ENCODE measurements around the gene ADCY9. TPM values are rescaled to one million over a fixed set of nuclear protein-coding genes. Genes with fewer than 3 reads are reported as not detected.
"Not testable (repeated sequence)": the region's sequence is repeated elsewhere in the genome, so short reads cannot be mapped to it uniquely, and the experiment has no call there.

The ADCY9 gene
- total RNA-seq, 5 donors from 2014 or later (not counting 1 experiment from before 2014, with no cell fraction given): 7.9 to 15.7 (median 11.6) TPM

DNA sequence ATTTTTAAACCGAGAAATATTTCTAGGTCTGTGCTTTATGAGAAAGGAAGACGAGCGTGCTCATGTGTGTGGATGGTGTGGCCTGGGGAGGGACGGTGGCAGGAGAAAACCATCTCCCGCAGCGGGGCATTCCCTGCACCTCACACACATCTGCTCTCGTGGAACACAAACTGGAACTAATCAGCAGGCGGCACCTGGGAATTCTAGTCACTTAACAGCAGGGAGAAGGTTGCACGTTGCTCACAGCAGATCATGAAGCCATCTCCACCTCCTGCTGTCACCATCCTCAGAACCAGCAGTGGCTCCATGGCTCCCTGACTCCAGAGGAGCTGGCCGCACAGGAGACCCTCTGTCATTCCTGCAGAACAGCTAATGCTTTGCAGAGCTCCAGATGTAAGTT is 35.2 kb downstream of the ADCY9 start:
- POLR2A ChIA-PET: no interaction called here
- Histone ChIP-seq H3K4me3 (ENCODE audit: control insufficient read depth in 1 of 2, extremely low read depth in 1 of 2, low read length in 1 of 2) (no peak overlapping the region), H3K27ac (ENCODE audit: low read length) (no peak overlapping the region), H3K27me3 (replicated peaks in 1 of 2; ENCODE audit: control insufficient read depth in 2 of 2, extremely low read depth in 1 of 2, insufficient read depth in 2 of 2, low read length in 1 of 2) (no peaks in the 10 kb centered on the region), H3K4me1 (ENCODE audit: control insufficient read depth in 1 of 2, extremely low read depth in 1 of 2, insufficient read depth in 2 of 2, low read length in 2 of 2) (peaks cover 17 to 30% of the 10 kb centered on the region in 2 experiments), H3K9me3 (no peaks in the 10 kb centered on the region), H3K36me3 (ENCODE audit: control insufficient read depth in 2 of 2, extremely low read depth in 1 of 2, insufficient read depth in 1 of 2, low read length in 1 of 2) (peaks cover 0 to 2% of the 10 kb centered on the region in 2 donors)
- DNase-seq: no peak
- Mint-ChIP-seq H3K36me3 (peaks cover 5% of the 10 kb centered on the region), H3K27ac (no peak overlapping the region), H3K4me3 (peak overlapping the region in 1 of 3 donors; percentile 68), H3K9me3 (peaks cover 0 to 2% (median 0%) of the 10 kb centered on the region in 3 donors), H3K4me1 (peaks cover 40 to 41% (median 40%) of the 10 kb centered on the region in 3 donors), H3K27me3 (no peaks in the 10 kb centered on the region)
- WGBS (ENCODE audit: insufficient coverage): no CpG with 5 or more reads among the region's 10 CpGs
- CTCF ChIA-PET: interaction anchor here in 1 of 2 donors (0.5 kb wide), 1 partner anchor 28 kb away, joined by 4 read pairs; no protein-coding TSS in a partner anchor
- ATAC-seq (replicated peaks in 1 of 4): peak in 1 of 4 experiments; percentile 26

DNA sequence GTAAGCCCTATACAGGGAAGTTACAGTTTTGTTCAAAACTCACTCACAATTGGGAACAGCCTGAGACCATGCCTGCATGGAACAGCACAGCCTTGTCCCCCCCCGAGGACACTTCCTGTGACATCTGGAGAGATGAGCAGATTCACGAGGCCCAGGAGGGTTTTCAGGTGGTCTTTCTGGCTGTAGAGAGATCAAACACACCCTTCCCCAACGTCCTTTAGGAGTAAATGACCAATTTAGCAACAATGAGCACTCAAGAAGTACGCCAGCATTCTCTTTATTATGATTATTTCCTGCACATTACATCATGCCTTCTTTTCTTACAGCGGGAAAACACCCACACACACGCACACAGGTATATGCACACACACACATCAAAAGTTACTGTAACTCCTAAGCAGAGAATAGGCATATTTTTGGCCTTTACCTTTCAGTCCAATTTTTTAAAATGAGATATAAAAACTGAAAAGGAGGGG is 39.0 kb downstream of the ADCY9 start:
- CTCF ChIA-PET: no interaction called here
- H3K9me3 ChIP-seq: no peaks in the 10 kb centered on the region
- no peaks in the 10 kb centered on the region for H3K9me3 Mint-ChIP-seq
- no peaks in the 10 kb centered on the region for H3K27me3 ChIP-seq (replicated peaks in 1 of 2; ENCODE audit: control insufficient read depth in 2 of 2, extremely low read depth in 1 of 2, insufficient read depth in 2 of 2, low read length in 1 of 2)
- H3K4me1 ChIP-seq (ENCODE audit: control insufficient read depth in 1 of 2, extremely low read depth in 1 of 2, insufficient read depth in 2 of 2, low read length in 2 of 2): peaks cover 14 to 24% of the 10 kb centered on the region in 2 experiments
- H3K36me3 Mint-ChIP-seq: peaks cover 9% of the 10 kb centered on the region
- ATAC-seq (replicated peaks in 1 of 4) (peak in 1 of 4 experiments; percentile 60), DNase-seq (peak in 5 of 35 experiments; percentile 14 to 38 (median 23))
- peaks cover 0 to 2% of the 10 kb centered on the region in 2 donors for H3K36me3 ChIP-seq (ENCODE audit: control insufficient read depth in 2 of 2, extremely low read depth in 1 of 2, insufficient read depth in 1 of 2, low read length in 1 of 2)
- WGBS (ENCODE audit: insufficient coverage): 33% methylated on average over 2 of the region's 6 CpGs
- peak overlapping the region in 1 of 2 donors; percentile 34 for H3K27ac Mint-ChIP-seq
- POLR2A ChIA-PET: no interaction called here
- peaks cover 29 to 32% (median 31%) of the 10 kb centered on the region in 3 donors for H3K4me1 Mint-ChIP-seq
- H3K4me3 ChIP-seq (ENCODE audit: control insufficient read depth in 1 of 2, extremely low read depth in 1 of 2, low read length in 1 of 2): no peak overlapping the region
- H3K4me3 Mint-ChIP-seq: no peak overlapping the region
- H3K27ac ChIP-seq (ENCODE audit: low read length): no peak overlapping the region
- no peaks in the 10 kb centered on the region for H3K27me3 Mint-ChIP-seq

DNA sequence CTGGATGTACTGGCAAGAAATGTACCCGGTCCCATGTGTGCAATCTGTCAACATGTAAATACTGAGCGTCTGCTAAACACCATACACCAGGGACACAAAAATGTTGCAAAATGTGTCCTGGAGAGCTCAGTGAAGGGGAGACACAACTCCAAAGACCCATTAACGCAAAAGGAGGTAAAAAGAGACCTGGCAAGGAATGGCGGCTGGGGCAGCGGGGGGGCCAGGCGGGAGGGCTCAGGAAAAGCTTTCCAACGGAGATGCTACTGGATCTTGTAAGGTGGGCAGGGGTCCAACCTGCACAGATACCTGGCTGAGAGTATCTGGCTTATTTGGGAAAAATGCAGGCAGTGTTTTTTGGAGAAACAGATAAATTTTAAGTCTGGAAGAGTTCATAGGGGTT is 40.7 kb downstream of the ADCY9 start:
- peaks cover 12 to 15% (median 15%) of the 10 kb centered on the region in 3 donors for H3K4me1 Mint-ChIP-seq
- CTCF ChIA-PET: no interaction called here
- no peak for DNase-seq

DNA sequence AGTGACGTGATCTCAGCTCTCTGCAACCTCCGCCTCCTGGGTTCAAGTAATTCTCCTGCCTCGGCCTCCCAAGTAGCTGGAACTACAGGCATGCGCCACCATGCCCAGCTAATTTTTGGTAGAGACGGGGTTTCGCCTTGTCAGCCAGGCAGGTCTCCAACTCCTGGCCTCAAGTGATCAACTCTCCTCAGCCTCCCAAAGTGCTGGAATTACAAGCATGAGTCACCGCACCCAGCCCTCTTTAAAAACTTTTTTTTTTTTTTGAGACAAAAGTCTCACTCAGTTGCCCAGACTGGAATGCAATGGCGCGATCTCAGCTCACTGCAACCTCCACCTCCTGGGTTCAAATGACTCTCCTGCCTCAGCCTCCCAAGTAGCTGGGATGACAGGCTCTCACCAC is 43.1 kb downstream of the ADCY9 start:
- H3K27me3 Mint-ChIP-seq; H3K4me3 ChIP-seq (ENCODE audit: control insufficient read depth in 1 of 2, extremely low read depth in 1 of 2, low read length in 1 of 2); H3K9me3 Mint-ChIP-seq; H3K9me3 ChIP-seq; DNase-seq; H3K4me3 Mint-ChIP-seq; H3K36me3 ChIP-seq (ENCODE audit: control insufficient read depth in 2 of 2, extremely low read depth in 1 of 2, insufficient read depth in 1 of 2, low read length in 1 of 2); H3K4me1 ChIP-seq (ENCODE audit: control insufficient read depth in 1 of 2, extremely low read depth in 1 of 2, insufficient read depth in 2 of 2, low read length in 2 of 2); ATAC-seq (replicated peaks in 1 of 4); H3K27ac Mint-ChIP-seq; CTCF ChIA-PET; H3K27ac ChIP-seq (ENCODE audit: low read length); POLR2A ChIA-PET; H3K36me3 Mint-ChIP-seq; H3K27me3 ChIP-seq (replicated peaks in 1 of 2; ENCODE audit: control insufficient read depth in 2 of 2, extremely low read depth in 1 of 2, insufficient read depth in 2 of 2, low read length in 1 of 2): not testable (repeated sequence)
- 98% methylated on average over 6 of the region's 9 CpGs for whole genome bisulfite sequencing (ENCODE audit: insufficient coverage)
- peaks cover 7 to 13% (median 8%) of the 10 kb centered on the region in 3 donors for H3K4me1 Mint-ChIP-seq

More for the DNA sequence above, 40.7 kb downstream of the ADCY9 start:
- H3K36me3 ChIP-seq (ENCODE audit: control insufficient read depth in 2 of 2, extremely low read depth in 1 of 2, insufficient read depth in 1 of 2, low read length in 1 of 2): peaks cover 0 to 2% of the 10 kb centered on the region in 2 donors
- H3K9me3 ChIP-seq: no peaks in the 10 kb centered on the region
- Mint-ChIP-seq H3K27ac (no peak overlapping the region), H3K36me3 (peaks cover 9% of the 10 kb centered on the region), H3K27me3 (no peaks in the 10 kb centered on the region), H3K9me3 (no peaks in the 10 kb centered on the region), H3K4me3 (no peak overlapping the region)
- WGBS (ENCODE audit: insufficient coverage): 90% methylated on average over 6 of the region's 7 CpGs
- POLR2A ChIA-PET: interaction anchor here in 1 of 2 donors (0.6 kb wide), 1 partner anchor 459 kb away, joined by 3 read pairs; no protein-coding TSS in a partner anchor
- ATAC-seq (replicated peaks in 1 of 4): no peak
- H3K27ac ChIP-seq (ENCODE audit: low read length): no peak overlapping the region
- no peaks in the 10 kb centered on the region for H3K27me3 ChIP-seq (replicated peaks in 1 of 2; ENCODE audit: control insufficient read depth in 2 of 2, extremely low read depth in 1 of 2, insufficient read depth in 2 of 2, low read length in 1 of 2)
- H3K4me3 ChIP-seq (ENCODE audit: control insufficient read depth in 1 of 2, extremely low read depth in 1 of 2, low read length in 1 of 2): no peak overlapping the region
- H3K4me1 ChIP-seq (ENCODE audit: control insufficient read depth in 1 of 2, extremely low read depth in 1 of 2, insufficient read depth in 2 of 2, low read length in 2 of 2): peaks cover 3 to 9% of the 10 kb centered on the region in 2 experiments

DNA sequence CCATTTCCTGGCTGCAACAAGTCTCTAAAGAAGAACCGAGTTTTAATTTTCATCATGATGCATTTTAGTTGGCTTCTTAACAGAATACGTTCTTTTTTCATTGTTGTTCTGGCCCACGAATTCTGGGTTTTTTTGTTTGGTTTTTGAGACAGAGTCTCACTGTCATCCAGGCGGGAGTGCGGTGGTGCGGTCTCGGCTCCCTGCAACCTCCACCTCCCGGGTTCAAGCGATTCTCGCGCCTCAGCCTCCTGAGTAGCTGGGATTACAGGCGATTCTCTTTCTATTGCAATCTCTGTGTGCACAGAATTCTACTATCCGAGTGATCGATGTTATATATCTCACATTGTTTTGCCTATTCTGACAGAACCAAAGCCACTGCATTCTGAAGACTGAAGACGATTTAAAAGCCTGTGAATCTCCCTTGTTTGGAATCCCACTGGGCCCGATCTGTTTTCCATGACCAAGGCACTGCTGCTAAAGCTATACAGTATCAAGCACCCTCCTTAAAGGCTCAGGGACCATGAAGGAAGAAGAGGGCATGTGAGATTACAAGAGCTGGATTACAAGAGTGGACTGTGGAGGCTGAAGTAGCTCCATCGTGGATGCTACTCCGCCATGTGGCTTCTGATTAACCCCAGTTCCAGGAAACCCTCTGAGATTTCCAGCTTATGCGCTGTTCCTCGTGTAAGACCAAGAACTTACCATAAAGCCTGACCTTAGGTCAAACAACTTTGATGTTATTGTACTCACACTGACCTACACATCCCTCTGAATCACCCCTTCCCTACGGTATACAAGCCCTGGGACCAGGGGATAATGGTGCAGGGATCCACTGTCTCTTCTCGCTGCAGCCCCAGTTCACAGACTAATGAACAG is 44.3 kb downstream of the ADCY9 start:
- ChIA-PET CTCF (no interaction called here), POLR2A (no interaction called here)
- Histone ChIP-seq H3K36me3 (ENCODE audit: control insufficient read depth in 2 of 2, extremely low read depth in 1 of 2, insufficient read depth in 1 of 2, low read length in 1 of 2) (peaks cover 0 to under 1% of the 10 kb centered on the region in 2 donors), H3K4me1 (ENCODE audit: control insufficient read depth in 1 of 2, extremely low read depth in 1 of 2, insufficient read depth in 2 of 2, low read length in 2 of 2) (peaks cover 0 to under 1% of the 10 kb centered on the region in 2 experiments), H3K9me3 (no peaks in the 10 kb centered on the region), H3K4me3 (ENCODE audit: control insufficient read depth in 1 of 2, extremely low read depth in 1 of 2, low read length in 1 of 2) (no peak overlapping the region), H3K27ac (ENCODE audit: low read length) (no peak overlapping the region), H3K27me3 (replicated peaks in 1 of 2; ENCODE audit: control insufficient read depth in 2 of 2, extremely low read depth in 1 of 2, insufficient read depth in 2 of 2, low read length in 1 of 2) (no peaks in the 10 kb centered on the region)
- H3K4me1 Mint-ChIP-seq: peaks cover under 1 to 2% (median 2%) of the 10 kb centered on the region in 3 donors
- no peak overlapping the region for H3K27ac Mint-ChIP-seq
- H3K9me3 Mint-ChIP-seq: no peaks in the 10 kb centered on the region
- H3K27me3 Mint-ChIP-seq: no peaks in the 10 kb centered on the region
- WGBS (ENCODE audit: insufficient coverage): 93% methylated on average over 18 of the region's 22 CpGs
- DNase-seq (no peak), ATAC-seq (replicated peaks in 1 of 4) (no peak)
- H3K4me3 Mint-ChIP-seq: no peak overlapping the region
- H3K36me3 Mint-ChIP-seq: peaks cover 4% of the 10 kb centered on the region

DNA sequence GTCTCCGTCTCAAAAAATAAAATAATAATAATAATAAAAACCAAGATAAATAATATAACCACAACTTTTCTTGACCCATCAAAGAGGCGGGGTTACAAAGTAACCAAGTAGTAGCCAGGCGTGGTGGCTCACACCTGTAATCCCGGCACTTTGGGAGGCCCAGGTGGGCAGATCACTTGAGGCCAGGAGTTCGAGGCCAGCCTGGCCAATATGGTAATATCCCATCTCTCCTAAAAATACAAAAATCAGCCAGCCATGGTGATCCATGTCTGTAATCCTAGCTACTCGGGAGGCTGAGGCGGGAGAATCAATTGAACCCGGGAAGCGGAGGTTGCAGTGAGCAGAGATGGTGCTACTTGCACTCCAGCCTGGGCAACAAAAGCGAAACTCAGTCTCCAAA is 45.3 kb downstream of the ADCY9 start:
- no peak overlapping the region for H3K4me3 ChIP-seq (ENCODE audit: control insufficient read depth in 1 of 2, extremely low read depth in 1 of 2, low read length in 1 of 2)
- no peak overlapping the region for H3K27ac Mint-ChIP-seq
- no peak for ATAC-seq (replicated peaks in 1 of 4)
- no peaks in the 10 kb centered on the region for H3K27me3 Mint-ChIP-seq
- DNase-seq: no peak
- no peak overlapping the region for H3K27ac ChIP-seq (ENCODE audit: low read length)
- no peaks in the 10 kb centered on the region for H3K4me1 ChIP-seq (ENCODE audit: control insufficient read depth in 1 of 2, extremely low read depth in 1 of 2, insufficient read depth in 2 of 2, low read length in 2 of 2)
- no peaks in the 10 kb centered on the region for H3K9me3 ChIP-seq
- H3K36me3 ChIP-seq (ENCODE audit: control insufficient read depth in 2 of 2, extremely low read depth in 1 of 2, insufficient read depth in 1 of 2, low read length in 1 of 2): no peaks in the 10 kb centered on the region
- no peak overlapping the region for H3K4me3 Mint-ChIP-seq
- H3K9me3 Mint-ChIP-seq: no peaks in the 10 kb centered on the region
- peaks cover 4% of the 10 kb centered on the region for H3K36me3 Mint-ChIP-seq
- no peaks in the 10 kb centered on the region for H3K27me3 ChIP-seq (replicated peaks in 1 of 2; ENCODE audit: control insufficient read depth in 2 of 2, extremely low read depth in 1 of 2, insufficient read depth in 2 of 2, low read length in 1 of 2)
- ChIA-PET POLR2A (interaction anchor here in 1 of 2 donors (0.5 kb wide), 1 partner anchor 10 kb away, joined by 3 read pairs; no protein-coding TSS in a partner anchor), CTCF (no interaction called here)
- WGBS (ENCODE audit: insufficient coverage): 87% methylated on average over 3 of the region's 10 CpGs
- H3K4me1 Mint-ChIP-seq: peaks cover 0 to 6% (median 6%) of the 10 kb centered on the region in 3 donors

All from T-cell (primary cell).